GM19372 (cell line): ENCODE data around the gene ULK4.
"Not testable (repeated sequence)": the region's sequence is repeated elsewhere in the genome, so short reads cannot be mapped to it uniquely, and the experiment has no call there.

ENCODE experiments used
- ATAC-seq: cut with Tn5 transposase; IDR thresholded peaks from one replicate; pipeline ENCODE4 v1.9.1; 2021; ENCODE audit warnings: mild to moderate bottlenecking, low read depth, moderate library complexity; ENCODE audit not compliant: unreplicated experiment

Gene ULK4

GRCh38 chr3:41874022-41874421 lies 87.9 kb downstream of the ULK4 start:
- no peak for ATAC-seq

- ATAC-seq = no peak
Measured at GRCh38 chr3:41872157-41872556, 89.7 kb downstream of the ULK4 start.

- ATAC-seq = no peak
Measured at GRCh38 chr3:41867533-41867932, 94.4 kb downstream of the ULK4 start.

- ATAC-seq = no peak
Measured at GRCh38 chr3:41866298-41866697, 95.6 kb downstream of the ULK4 start.

- no peak for ATAC-seq
Measured at GRCh38 chr3:41863024-41863423, 98.9 kb downstream of the ULK4 start.

- not testable (repeated sequence) for ATAC-seq
Measured at GRCh38 chr3:41860489-41860888, 101.4 kb downstream of the ULK4 start.

- ATAC-seq = no peak
Measured at GRCh38 chr3:41854956-41855355, 106.9 kb downstream of the ULK4 start.

- no peak for ATAC-seq
Measured at GRCh38 chr3:41853540-41854196, 108.2 kb downstream of the ULK4 start.

GRCh38 chr3:41848753-41849574 lies 112.9 kb downstream of the ULK4 start:
- ATAC-seq = no peak

- no peak for ATAC-seq
Measured at GRCh38 chr3:41847679-41848078, 114.2 kb downstream of the ULK4 start.

GRCh38 chr3:41846850-41847249 lies 115.1 kb downstream of the ULK4 start:
- ATAC-seq = no peak

GRCh38 chr3:41845826-41846225 lies 116.1 kb downstream of the ULK4 start:
- no peak for ATAC-seq

GRCh38 chr3:41844256-41844655 lies 117.6 kb downstream of the ULK4 start:
- not testable (repeated sequence) for ATAC-seq

GRCh38 chr3:41840936-41841668 lies 120.8 kb downstream of the ULK4 start:
- not testable (repeated sequence) for ATAC-seq

GRCh38 chr3:41836360-41837134 lies 125.4 kb downstream of the ULK4 start:
- no peak for ATAC-seq

GRCh38 chr3:41833628-41834027 lies 128.3 kb downstream of the ULK4 start:
- ATAC-seq = no peak

- no peak for ATAC-seq
Measured at GRCh38 chr3:41819236-41819635, 142.7 kb downstream of the ULK4 start.

- ATAC-seq = no peak
Measured at GRCh38 chr3:41808618-41809017, 153.3 kb downstream of the ULK4 start.

GRCh38 chr3:41808152-41808551 lies 153.8 kb downstream of the ULK4 start:
- ATAC-seq = no peak

- ATAC-seq = no peak
Measured at GRCh38 chr3:41794748-41795589, 166.9 kb downstream of the ULK4 start.
